GM18517 (cell line): Measurements from ENCODE around the gene MORN5.

ENCODE experiments used
- ATAC-seq: cut with Tn5 transposase; IDR thresholded peaks from one replicate; pipeline ENCODE4 v1.9.1; 2021; ENCODE audit warnings: mild to moderate bottlenecking, moderate library complexity; ENCODE audit not compliant: unreplicated experiment

The MORN5 gene

GRCh38 chr9:122190597-122191381 lies 31.1 kb downstream of the MORN5 start:
- no peak for ATAC-seq

DNA sequence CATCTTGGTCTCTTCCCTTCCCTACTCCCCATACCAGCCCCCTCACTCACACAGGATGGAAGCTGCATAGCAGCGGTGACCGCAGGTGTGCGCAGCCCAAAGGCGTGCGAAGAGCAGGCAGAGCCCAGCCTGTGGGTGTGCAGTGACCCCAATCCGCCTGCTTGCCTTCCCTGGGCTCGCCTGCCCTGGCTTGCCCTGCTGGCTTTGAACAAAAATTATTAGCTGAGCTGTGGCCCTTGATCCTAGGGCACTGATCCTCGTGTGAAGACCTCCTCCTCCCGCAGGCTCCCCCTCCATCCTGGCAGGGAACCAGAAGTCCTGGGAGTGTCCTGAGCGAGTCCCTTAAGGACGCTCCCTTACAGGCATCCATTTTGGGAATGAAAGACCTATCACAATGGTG lies 31.9 kb downstream of the MORN5 start:
- ATAC-seq = no peak

DNA sequence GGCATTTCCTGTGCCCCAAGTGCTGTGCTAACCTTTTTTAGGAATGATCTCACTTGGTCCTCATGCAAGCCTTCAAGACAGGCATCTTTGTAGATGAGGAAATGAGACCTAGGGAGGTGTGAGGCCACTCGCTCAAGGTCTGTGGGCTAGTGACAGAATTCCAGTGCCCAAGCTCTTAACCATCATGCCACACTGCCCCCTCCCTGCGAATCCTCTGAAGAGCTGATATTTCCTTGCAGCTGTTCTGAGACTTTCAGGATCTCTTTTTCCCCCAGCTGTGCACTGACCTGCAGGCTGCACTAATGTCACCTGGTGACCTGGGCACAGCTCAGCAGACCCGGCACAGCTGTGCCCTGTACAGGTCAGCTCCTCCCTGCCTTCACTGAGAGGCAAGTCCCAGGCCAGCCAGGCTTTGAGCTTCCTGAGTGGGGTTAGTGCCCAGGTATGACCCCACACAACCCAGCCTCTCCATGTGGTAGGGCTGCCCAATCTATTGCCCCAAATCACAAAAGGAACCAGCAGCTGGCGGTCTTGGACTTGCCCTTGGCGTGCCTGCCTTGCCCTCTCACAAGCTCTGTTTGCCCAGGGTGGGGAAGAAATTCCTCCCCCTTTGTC lies 32.7 kb downstream of the MORN5 start:
- ATAC-seq = no peak

DNA sequence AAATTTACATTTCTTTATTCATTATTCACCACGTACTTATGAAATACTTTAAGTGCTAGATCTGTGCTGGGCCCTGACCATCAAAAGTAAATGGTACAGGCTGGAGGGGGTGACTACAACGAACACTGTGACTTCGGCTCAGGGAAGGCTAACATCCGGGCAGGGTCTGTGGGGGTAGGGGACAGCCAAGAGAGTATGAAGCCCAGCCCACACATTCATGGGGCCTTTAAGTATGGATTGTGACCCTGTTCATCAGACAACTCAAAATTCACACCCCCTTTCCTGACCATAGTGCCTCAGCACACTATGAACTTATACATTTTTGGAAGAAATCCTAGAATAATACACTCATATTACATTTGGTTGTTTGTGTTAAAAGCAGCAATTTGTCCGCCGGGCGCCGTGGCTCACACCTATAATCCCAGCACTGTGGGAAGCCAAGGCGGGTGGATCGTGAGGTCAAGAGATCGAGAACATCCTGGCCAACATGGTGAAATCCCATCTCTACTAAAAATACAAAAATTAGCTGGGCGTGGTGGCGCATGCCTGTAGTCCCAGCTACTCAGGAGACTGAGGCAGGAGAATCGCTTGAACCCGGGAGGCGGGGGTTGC lies 33.3 kb downstream of the MORN5 start:
- no peak for ATAC-seq

GRCh38 chr9:122193651-122194050 lies 33.9 kb downstream of the MORN5 start:
- no peak for ATAC-seq

DNA sequence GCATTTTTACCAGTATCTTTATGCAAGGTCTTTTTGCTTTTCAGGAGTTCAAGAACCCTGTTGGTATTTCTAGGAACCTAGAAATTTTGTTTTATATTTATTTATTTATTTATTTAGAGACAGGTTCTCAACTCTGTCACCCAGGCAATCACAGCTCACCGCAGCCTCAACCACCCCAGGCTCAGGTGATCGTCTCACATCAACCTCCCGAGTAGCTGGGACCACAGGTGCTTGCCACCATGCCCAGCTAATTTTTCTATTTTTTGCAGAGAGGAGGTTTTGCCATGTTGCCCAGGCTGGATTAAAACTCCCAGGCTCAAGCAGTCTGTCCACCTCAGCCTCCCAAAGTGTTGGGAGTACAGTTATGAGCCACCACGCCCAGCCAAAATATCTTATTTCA lies 36.2 kb downstream of the MORN5 start:
- ATAC-seq = no peak

- ATAC-seq = no peak
Measured at GRCh38 chr9:122197426-122197825, 37.7 kb downstream of the MORN5 start.

DNA sequence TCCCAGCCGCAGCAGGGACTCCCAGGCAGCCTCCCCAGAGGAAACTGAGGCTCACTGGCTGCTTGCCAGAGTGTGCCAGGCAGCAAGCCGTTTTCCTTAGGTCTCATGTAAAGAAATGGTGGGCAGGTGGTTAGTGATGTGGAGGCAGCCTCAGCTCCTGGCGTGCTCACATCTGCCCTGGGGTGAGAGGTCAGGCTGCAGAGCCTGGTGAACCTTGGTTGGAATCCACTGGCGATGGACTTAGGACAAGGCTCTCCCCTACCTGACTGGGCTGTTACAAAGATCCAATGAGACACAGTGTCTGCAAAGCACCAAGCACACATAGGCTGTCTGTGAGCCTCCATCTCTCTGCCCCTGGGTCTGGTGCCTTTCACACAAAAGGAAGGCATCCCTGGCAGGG lies 38.2 kb downstream of the MORN5 start:
- no peak for ATAC-seq

DNA sequence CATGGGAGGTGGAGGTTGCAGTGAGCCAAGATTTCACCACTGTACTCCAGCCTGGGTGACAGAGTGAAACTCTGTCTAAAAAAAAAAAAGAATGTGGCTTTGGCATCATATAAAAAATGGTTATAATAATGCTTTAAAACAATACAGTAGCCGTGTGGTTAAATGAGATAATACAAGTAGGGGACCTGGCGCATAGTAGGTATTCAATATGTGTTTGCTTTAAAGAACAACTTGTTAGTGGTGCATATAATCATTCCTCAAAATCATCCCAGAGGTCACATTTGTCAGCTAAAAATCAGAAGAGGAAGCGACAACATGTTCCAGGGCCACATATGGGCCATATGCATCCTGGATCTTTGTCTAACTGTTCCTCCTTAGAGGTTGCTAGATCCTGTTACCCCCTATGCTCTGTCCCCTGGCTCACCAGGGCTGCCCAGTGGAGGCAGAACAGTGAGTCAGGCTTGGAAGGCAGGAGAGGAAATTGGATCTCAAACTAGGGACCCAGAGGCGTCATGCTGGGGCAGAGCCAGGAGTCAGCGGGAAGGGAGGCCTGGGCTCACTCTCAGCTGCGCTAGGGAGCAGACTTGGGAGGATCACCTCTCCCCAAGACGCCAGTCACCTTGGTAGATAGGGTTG lies 41.4 kb downstream of the MORN5 start:
- ATAC-seq = no peak

GRCh38 chr9:122201641-122202040 lies 41.9 kb downstream of the MORN5 start:
- no peak for ATAC-seq

DNA sequence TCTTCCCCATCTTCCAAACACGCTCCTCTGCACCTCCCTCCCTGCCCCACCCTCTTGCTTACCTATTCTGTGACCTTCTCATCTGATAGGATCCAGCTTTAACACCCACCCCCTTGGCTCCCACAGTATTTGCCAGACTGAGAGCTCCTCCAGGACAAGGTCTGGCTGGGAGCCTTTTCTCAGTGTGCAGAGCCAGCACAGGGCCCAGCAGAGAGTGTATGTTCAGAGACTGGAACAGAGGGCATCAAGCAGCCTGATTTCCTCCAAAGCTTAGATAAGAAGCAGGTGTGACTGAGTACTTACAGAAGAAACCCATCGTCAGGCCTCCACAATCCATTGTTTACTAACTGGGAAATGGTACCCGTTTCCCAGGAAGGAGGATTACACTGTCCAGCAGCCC lies 42.4 kb downstream of the MORN5 start:
- ATAC-seq = no peak

GRCh38 chr9:122204055-122204454 lies 44.3 kb downstream of the MORN5 start:
- ATAC-seq = no peak

- no peak for ATAC-seq
Measured at GRCh38 chr9:122204491-122204890, 44.8 kb downstream of the MORN5 start.

DNA sequence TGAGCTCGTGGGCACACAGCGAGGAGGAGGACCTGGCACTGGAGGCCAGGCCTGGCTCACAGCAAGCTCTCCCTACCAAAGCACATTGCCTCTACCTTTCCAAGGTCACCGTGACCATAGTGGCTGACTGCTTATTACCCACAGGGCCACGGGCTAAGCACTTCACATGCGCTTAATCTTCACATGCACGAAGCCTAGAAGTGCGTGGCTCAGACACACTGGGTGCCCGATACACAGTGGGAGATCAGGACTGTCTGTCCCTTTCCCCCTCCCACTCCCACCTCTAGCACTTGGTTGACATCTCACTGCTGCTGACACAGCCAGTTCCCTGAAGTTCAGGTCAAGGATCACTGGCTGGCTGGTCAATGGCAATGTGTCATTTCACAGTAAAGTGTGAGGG lies 45.5 kb downstream of the MORN5 start:
- ATAC-seq = no peak

DNA sequence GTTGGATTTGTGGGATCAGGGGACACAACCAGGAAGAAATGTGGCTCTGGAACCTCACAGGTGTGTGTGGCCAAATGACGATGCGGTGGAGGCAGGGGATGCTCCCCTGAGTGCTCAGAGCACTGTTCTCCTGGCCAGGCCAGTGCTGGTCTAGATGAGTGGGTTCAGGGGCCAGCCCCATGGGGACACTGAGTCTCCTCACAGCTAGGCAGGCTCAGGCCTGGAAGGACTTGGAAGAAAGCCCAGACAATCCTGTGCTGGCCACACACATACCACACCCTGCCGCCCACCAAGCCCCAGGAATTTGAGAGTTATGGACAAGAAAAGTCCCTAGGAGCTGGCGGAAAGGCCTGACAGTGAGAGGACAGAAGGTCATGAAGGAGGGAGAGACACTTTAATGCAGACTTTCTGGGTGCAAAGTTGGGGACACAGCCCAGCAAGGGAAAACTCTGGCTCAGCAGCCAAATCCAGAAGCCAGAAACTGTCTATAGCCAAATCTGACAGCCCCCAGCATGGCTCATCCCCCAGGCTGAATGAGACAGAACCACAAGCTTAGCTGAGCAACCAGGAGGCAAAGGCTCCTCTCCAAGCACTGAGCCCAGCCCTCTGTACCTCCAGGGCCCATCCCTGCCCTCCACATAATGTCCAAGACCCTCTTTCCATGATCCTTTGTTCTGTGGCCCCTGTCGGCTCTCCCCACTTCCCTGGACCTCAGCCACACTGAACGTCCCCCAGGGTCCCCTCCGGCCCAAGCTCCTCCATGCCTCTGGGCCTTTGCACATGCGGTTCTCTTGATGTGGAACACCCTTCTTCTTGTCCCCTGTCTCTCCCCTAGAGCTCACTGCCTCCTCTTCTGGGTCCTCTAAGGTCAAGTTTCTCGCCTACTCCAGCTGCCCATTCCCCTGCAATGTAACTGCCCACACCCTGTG lies 46.7 kb downstream of the MORN5 start:
- no peak for ATAC-seq

DNA sequence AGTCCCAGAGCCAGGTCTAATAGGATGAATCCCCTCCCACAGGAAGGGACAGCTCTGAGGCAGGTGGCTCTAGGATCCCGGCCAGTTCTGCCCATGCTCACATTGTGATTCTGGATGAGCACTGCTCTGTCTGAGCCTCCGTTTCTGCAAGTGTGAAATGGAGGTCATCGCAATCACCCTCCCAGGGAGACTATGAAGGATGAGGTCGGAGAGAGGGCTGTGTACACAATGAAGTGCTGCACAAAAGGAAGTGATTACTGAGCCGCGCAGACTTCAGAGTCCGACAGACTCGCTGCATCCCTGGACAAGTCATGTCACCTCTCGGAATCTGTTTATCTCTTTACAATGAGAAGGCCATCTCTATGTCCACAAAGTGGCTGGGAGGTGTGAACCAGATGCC lies 47.4 kb downstream of the MORN5 start:
- ATAC-seq = no peak

DNA sequence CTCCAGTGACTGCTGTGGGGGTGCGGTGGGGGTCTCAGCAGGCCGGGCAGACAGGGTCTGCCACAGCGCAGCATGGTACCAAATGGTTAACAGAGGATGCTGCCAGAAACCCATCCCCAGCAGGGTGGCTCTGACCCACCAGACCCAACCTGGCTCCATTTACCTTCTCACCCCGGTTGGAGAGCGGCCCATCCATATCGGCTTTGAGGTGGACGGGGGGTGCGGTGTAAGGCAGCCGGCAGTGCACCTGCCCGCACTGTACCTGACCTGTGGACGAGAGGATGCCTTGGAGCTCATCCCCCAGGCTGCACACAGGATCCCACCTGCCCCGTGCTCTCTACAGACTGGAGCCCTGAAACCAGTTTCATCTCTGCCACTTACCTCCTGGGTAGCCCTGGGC lies 49.7 kb downstream of the MORN5 start:
- ATAC-seq = no peak

GRCh38 chr9:122212473-122213004 lies 52.8 kb downstream of the MORN5 start:
- no peak for ATAC-seq

DNA sequence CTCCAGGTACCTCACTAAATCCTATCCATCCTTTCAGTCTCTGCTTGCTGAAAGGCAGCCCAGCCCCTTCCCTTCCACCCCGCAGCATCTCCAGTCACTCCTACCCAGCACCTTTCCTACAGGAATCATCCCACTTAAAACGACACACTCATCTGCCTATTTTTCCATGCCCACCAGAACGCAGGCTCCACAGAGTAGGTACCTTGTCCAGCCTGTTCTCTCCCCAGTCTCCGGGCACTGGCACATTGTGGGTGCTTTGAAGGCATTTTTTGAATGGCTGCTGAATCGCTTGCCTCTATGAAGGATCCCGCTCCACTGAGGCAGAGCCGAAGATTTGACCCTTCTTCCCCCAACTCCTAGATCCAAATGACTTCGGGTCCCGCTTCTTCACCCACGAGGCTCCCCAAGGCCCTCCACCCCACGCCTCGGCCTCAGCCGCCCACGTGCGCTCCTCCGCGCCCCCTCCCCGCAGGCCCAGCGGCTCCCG lies 53.4 kb downstream of the MORN5 start:
- no peak for ATAC-seq
